B cell (primary cell): ENCODE results near the gene PDPN. TPM values are rescaled to one million over a fixed set of nuclear protein-coding genes. Genes with fewer than 3 reads are reported as not detected.

Experiments used
- ATAC-seq: fragments of 200-7000 bp; cut with Tn5 transposase; one replicate; pipeline ENCODE4 v1.10.0; 2021; ENCODE audit warnings: low read depth, mild to moderate bottlenecking, moderate number of reproducible peaks, moderate library complexity
- CTCF ChIA-PET: fragments of 350-600 bp; sonication (Branson Sonifier 250); formaldehyde crosslinking; loops from one replicate; lab custom pipeline; 2021; ENCODE audit warnings: antibody characterized with exemption, inconsistent platforms; lab: Charles Lee
- POLR2A ChIA-PET: fragments of 350-600 bp; sonication (Branson Sonifier 250); formaldehyde crosslinking; loops from one replicate; lab custom pipeline; 2021; ENCODE audit warnings: antibody characterized with exemption; lab: Charles Lee
- DNase-seq: peaks from one replicate; pipeline ENCODE4 v3.0.0; 2013
- H2AFZ ChIP-seq: 2 replicates; pipeline ENCODE4 v1.6.1; 2012; ENCODE audit warnings: mild to moderate bottlenecking, low read depth, low read length; ENCODE audit not compliant: insufficient read depth, poor library complexity, severe bottlenecking
- H3K27ac ChIP-seq, 2 donors: 1 replicate in 1 of 2; 2 replicates in 1 of 2; pipeline ENCODE4 v1.5.1; 2012 to 2013; ENCODE audit warnings: low read length in 2 of 2, mild to moderate bottlenecking in 2 of 2, moderate library complexity in 1 of 2
- H3K27me3 ChIP-seq, 4 experiments: fragments of 200-600 bp in 1 of 4; sonication (generic) in 1 of 4; replicated peaks in 1 of 4; 1 replicate in 2 of 4; 2 replicates in 2 of 4; pipeline versions ENCODE4 v1.6.1 to v1.7.0; 2013 to 2016; ENCODE audit warnings: low read length in 3 of 4, mild to moderate bottlenecking in 2 of 4, mixed read lengths in 1 of 4, moderate library complexity in 1 of 4; ENCODE audit not compliant: insufficient read depth in 4 of 4, control insufficient read depth in 3 of 4; ENCODE audit errors: control extremely low read depth in 1 of 4
- H3K36me3 ChIP-seq, 2 experiments: replicated peaks in 1 of 2; 1 replicate in 1 of 2; 2 replicates in 1 of 2; pipeline versions ENCODE4 v1.6.1 to v1.7.1; 2013; ENCODE audit warnings: low read length in 1 of 2; ENCODE audit not compliant: insufficient read depth in 2 of 2, control insufficient read depth in 1 of 2; ENCODE audit errors: control extremely low read depth in 1 of 2, extremely low read depth in 1 of 2
- H3K4me1 ChIP-seq, 2 donors: fragments of 200-600 bp in 1 of 2; sonication (generic) in 1 of 2; 1 replicate in 1 of 2; 2 replicates in 1 of 2; pipeline versions ENCODE4 v1.5.1 to v1.6.1; 2013 to 2017; ENCODE audit warnings: low read length in 2 of 2; ENCODE audit not compliant: control insufficient read depth in 2 of 2, insufficient read depth in 2 of 2
- H3K4me2 ChIP-seq: replicated peaks from 2 replicates; pipeline ENCODE3; 2012; ENCODE audit warnings: mild to moderate bottlenecking, low read depth, low read length; ENCODE audit not compliant: poor library complexity, severe bottlenecking
- H3K4me3 ChIP-seq, 5 experiments: fragments of 200-600 bp in 1 of 5; sonication (generic) in 1 of 5; 1 replicate in 3 of 5; 2 replicates in 2 of 5; pipeline versions ENCODE4 v1.5.1 to v1.7.0; 2011 to 2016; ENCODE audit warnings: low read length in 4 of 5, mild to moderate bottlenecking in 4 of 5, low read depth in 2 of 5, control low read depth in 1 of 5, moderate library complexity in 1 of 5; ENCODE audit not compliant: insufficient read depth in 1 of 5; ENCODE audit errors: control extremely low read depth in 1 of 5, extremely low read depth in 1 of 5
- H3K79me2 ChIP-seq: fragments of 200-600 bp; sonication (generic); one replicate; pipeline ENCODE4 v1.6.0; 2016; ENCODE audit warnings: low read length; ENCODE audit not compliant: control insufficient read depth, insufficient read depth
- H3K9ac ChIP-seq: fragments of 200-600 bp; sonication (generic); 2 replicates; pipeline ENCODE4 v1.6.1; 2017; ENCODE audit warnings: mild to moderate bottlenecking, low read length, moderate library complexity
- H3K9me3 ChIP-seq, 3 donors: one replicate each; pipeline versions ENCODE4 v1.6.1 to v1.7.1; 2013; ENCODE audit warnings: low read length in 2 of 3; ENCODE audit not compliant: control insufficient read depth in 2 of 3, insufficient read depth in 1 of 3; ENCODE audit errors: control extremely low read depth in 1 of 3
- H4K20me1 ChIP-seq: 2 replicates; pipeline ENCODE4 v1.6.0; 2012; ENCODE audit warnings: mild to moderate bottlenecking, low read length; ENCODE audit not compliant: insufficient read depth, control insufficient read depth, poor library complexity, severe bottlenecking
- H3K27ac Mint-ChIP-seq: one replicate; pipeline ENCODE4 v1.8.0; 2021; ENCODE audit warnings: mixed read lengths
- H3K27me3 Mint-ChIP-seq: one replicate; pipeline ENCODE4 v1.8.0; 2021; ENCODE audit warnings: mixed read lengths
- H3K4me1 Mint-ChIP-seq: one replicate; pipeline ENCODE4 v1.8.0; 2021; ENCODE audit warnings: mixed read lengths
- H3K4me3 Mint-ChIP-seq: one replicate; pipeline ENCODE4 v1.8.0; 2021; ENCODE audit warnings: mixed read lengths
- H3K9me3 Mint-ChIP-seq: one replicate; pipeline ENCODE4 v1.8.0; 2022; ENCODE audit warnings: mixed read lengths; ENCODE audit not compliant: insufficient read depth
- CTCF ChIP-seq: fragments of 200-600 bp; IDR thresholded peaks from one replicate; pipeline ENCODE4 v1.8.0; 2022; ENCODE audit warnings: antibody characterized with exemption, mild to moderate bottlenecking
- EZH2 ChIP-seq: IDR thresholded peaks from 2 replicates; pipeline ENCODE4 v1.6.1; 2012; ENCODE audit warnings: borderline replicate concordance, low read depth, mild to moderate bottlenecking, moderate library complexity, low read length; ENCODE audit not compliant: insufficient read depth, poor library complexity, severe bottlenecking
- WGBS: methylation state at CpG from one replicate; pipeline ENCODE4 v1.1.5; 2013; ENCODE audit warnings: missing lambda C conversion rate; ENCODE audit not compliant: insufficient coverage; 5-methylcytosine and 5-hydroxymethylcytosine counted together
- intact Hi-C: fragments of 100-400 bp; cut with micrococcal nuclease; formaldehyde crosslinking; loops from one replicate; pipeline ENCODE4 v1.10.0; 2022
- polyA plus RNA-seq: library from polyadenylated mRNA; depleted of rRNA; stranded (reverse); fragments of >200 nt; gene quantifications from 2 replicates; pipeline ENCODE4 v1.2.3, GENCODE V29; 2012
- total RNA-seq, 2 donors: library from RNA; stranded (reverse); fragments of 120-200 nt in 1 of 2; gene quantifications; 1 replicate in 1 of 2; 2 replicates in 1 of 2; pipeline versions ENCODE4 v1.2.3 to v1.2.4, GENCODE V29; 2013 to 2022

PDPN gene
- total and polyA plus RNA-seq, 2 donors (not counting 1 experiment from before 2014, with no cell fraction given), result not detected

GRCh38 chr1:13554798-13555197 is 28.8 kb upstream of the PDPN start:
- no peak overlapping the region for H3K4me2 ChIP-seq
- no peak overlapping the region for H2AFZ ChIP-seq
- no peaks in the 10 kb centered on the region for H3K36me3 ChIP-seq
- 96% methylated on average over 27 of the region's 28 CpGs for WGBS
- H3K27ac Mint-ChIP-seq, result no peak overlapping the region
- no peaks in the 10 kb centered on the region for H3K27me3 ChIP-seq
- H3K4me3 Mint-ChIP-seq, result no peak overlapping the region
- no peak for TF ChIP-seq CTCF
- TF ChIP-seq EZH2, result no peak
- no peak overlapping the region for H3K9ac ChIP-seq
- ChIA-PET POLR2A (no interaction called here), CTCF (no interaction called here)
- no peaks in the 10 kb centered on the region for H3K9me3 Mint-ChIP-seq
- ATAC-seq, result no peak
- no peak overlapping the region for H3K4me3 ChIP-seq
- intact Hi-C loops, result no loop called here
- H3K9me3 ChIP-seq, result peaks cover 0 to 5% (median 0%) of the 10 kb centered on the region in 3 donors
- H3K4me1 Mint-ChIP-seq, result no peaks in the 10 kb centered on the region
- no peaks in the 10 kb centered on the region for H3K4me1 ChIP-seq
- H3K79me2 ChIP-seq, result no peaks in the 10 kb centered on the region
- no peaks in the 10 kb centered on the region for H4K20me1 ChIP-seq
- no peak overlapping the region for H3K27ac ChIP-seq
- DNase-seq, result no peak
- H3K27me3 Mint-ChIP-seq, result peaks cover 10% of the 10 kb centered on the region

GRCh38 chr1:13556224-13556764 is 27.3 kb upstream of the PDPN start:
- ATAC-seq, result no peak
- H3K4me3 ChIP-seq, result no peak overlapping the region
- CTCF ChIA-PET, result no interaction called here
- H3K9me3 ChIP-seq, result peaks cover 0 to 5% (median 0%) of the 10 kb centered on the region in 3 donors
- Mint-ChIP-seq H3K27ac (no peak overlapping the region), H3K27me3 (peaks cover 13% of the 10 kb centered on the region), H3K9me3 (no peaks in the 10 kb centered on the region), H3K4me3 (no peak overlapping the region), H3K4me1 (no peaks in the 10 kb centered on the region)
- POLR2A ChIA-PET, result no interaction called here
- H3K4me2 ChIP-seq, result no peak overlapping the region
- H3K27ac ChIP-seq, result no peak overlapping the region
- no peaks in the 10 kb centered on the region for H3K36me3 ChIP-seq
- WGBS, result no CpG with 5 or more reads among the region's 6 CpGs
- no peaks in the 10 kb centered on the region for H3K4me1 ChIP-seq
- H3K27me3 ChIP-seq, result peaks cover 0 to 2% (median 0%) of the 10 kb centered on the region in 4 experiments
- TF ChIP-seq EZH2, result no peak
- TF ChIP-seq CTCF, result no peak
- no peak overlapping the region for H2AFZ ChIP-seq
- H3K9ac ChIP-seq, result no peak overlapping the region
- no peaks in the 10 kb centered on the region for H4K20me1 ChIP-seq
- H3K79me2 ChIP-seq, result no peaks in the 10 kb centered on the region
- DNase-seq, result no peak
- intact Hi-C loops, result no loop called here
